HepG2 (cell line): ENCODE results near the gene THADA. TPM values are rescaled to one million over a fixed set of nuclear protein-coding genes. Genes with fewer than 3 reads are reported as not detected.

Experiments
- CERS6 ChIP-seq: sonication (generic); formaldehyde crosslinking; IDR thresholded peaks from 2 replicates; pipeline ENCODE4 v1.5.0; 2020; ENCODE audit warnings: missing genetic modification reagents
- DNMT3B ChIP-seq: conservative IDR thresholded peaks from 2 replicates; pipeline ENCODE4 v1.6.1; 2016; ENCODE audit warnings: missing biosample characterization, control low read depth
- ERF ChIP-seq: IDR thresholded peaks from 2 replicates; pipeline ENCODE4 v1.6.1; 2018; ENCODE audit warnings: missing biosample characterization, missing genetic modification reagents
- FOXK2 ChIP-seq: fragments of 450-650 bp; IDR thresholded peaks from 2 replicates; pipeline ENCODE4 v1.6.1; 2016
- GPBP1L1 ChIP-seq: sonication (generic); formaldehyde crosslinking; IDR thresholded peaks from 2 replicates; pipeline ENCODE4 v1.5.0; 2020; ENCODE audit warnings: mild to moderate bottlenecking, missing genetic modification reagents
- GPN1 ChIP-seq: sonication (generic); formaldehyde crosslinking; IDR thresholded peaks from 2 replicates; pipeline ENCODE4 v1.5.1; 2020; ENCODE audit warnings: missing genetic modification reagents, borderline replicate concordance
- HCFC1 ChIP-seq: fragments of 150-350 bp; IDR thresholded peaks from 2 replicates; pipeline ENCODE4 v1.6.1; 2014; ENCODE audit warnings: low read depth, low read length
- IRF1 ChIP-seq: sonication (generic); formaldehyde crosslinking; IDR thresholded peaks from 2 replicates; pipeline ENCODE4 v1.4.0; 2020; ENCODE audit warnings: low read depth, mild to moderate bottlenecking, missing genetic modification reagents
- MAX ChIP-seq: IDR thresholded peaks from 2 replicates; pipeline ENCODE4 v1.6.1; 2012; ENCODE audit warnings: inconsistent platforms
- MED13 ChIP-seq: sonication (generic); formaldehyde crosslinking; IDR thresholded peaks from 2 replicates; pipeline ENCODE4 v1.5.0; 2020; ENCODE audit warnings: missing genetic modification reagents
- NR3C1 ChIP-seq: sonication (generic); formaldehyde crosslinking; IDR thresholded peaks from 2 replicates; pipeline ENCODE4 v1.4.0; 2020; ENCODE audit warnings: missing genetic modification reagents
- PCBP2 ChIP-seq: fragments of 200-400 bp; formaldehyde crosslinking; optimal IDR thresholded peaks from 2 replicates; pipeline ENCODE3; 2018; ENCODE audit warnings: low read length, low read depth; ENCODE audit not compliant: poor library complexity, severe bottlenecking
- SETDB1 ChIP-seq: sonication (generic); formaldehyde crosslinking; IDR thresholded peaks from 2 replicates; pipeline ENCODE4 v1.5.1; 2020; ENCODE audit warnings: missing genetic modification reagents, mild to moderate bottlenecking, borderline replicate concordance
- STAG1 ChIP-seq: sonication (generic); formaldehyde crosslinking; IDR thresholded peaks from 2 replicates; pipeline ENCODE4 v1.4.0; 2020; ENCODE audit warnings: missing genetic modification reagents
- SYNCRIP ChIP-seq: fragments of 200-400 bp; formaldehyde crosslinking; IDR thresholded peaks from 2 replicates; pipeline ENCODE4 v1.6.1; 2018; ENCODE audit warnings: mild to moderate bottlenecking, low read depth, low read length; ENCODE audit not compliant: insufficient read depth
- TEAD3 ChIP-seq: optimal IDR thresholded peaks from 2 replicates; pipeline ENCODE3; 2016; ENCODE audit warnings: borderline replicate concordance
- YEATS2 ChIP-seq: sonication (generic); formaldehyde crosslinking; IDR thresholded peaks from 2 replicates; pipeline ENCODE4 v1.4.0; 2020; ENCODE audit warnings: missing genetic modification reagents, borderline replicate concordance
- ZBTB7B ChIP-seq: sonication (generic); formaldehyde crosslinking; IDR thresholded peaks from 2 replicates; pipeline ENCODE4 v1.4.0; 2020; ENCODE audit warnings: missing genetic modification reagents
- ZNF207 ChIP-seq: fragments of 450-650 bp; IDR thresholded peaks from 2 replicates; pipeline ENCODE4 v1.6.1; 2016; ENCODE audit warnings: antibody characterized with exemption, borderline replicate concordance
- ZNF562 ChIP-seq: sonication (generic); formaldehyde crosslinking; IDR thresholded peaks from 2 replicates; pipeline ENCODE4 v1.8.0; 2022; ENCODE audit warnings: missing genetic modification reagents, borderline replicate concordance
- ZNF576 ChIP-seq: sonication (generic); formaldehyde crosslinking; IDR thresholded peaks from 2 replicates; pipeline ENCODE4 v1.4.0; 2020; ENCODE audit warnings: mild to moderate bottlenecking, missing genetic modification reagents
- ZNF616 ChIP-seq: sonication (generic); formaldehyde crosslinking; IDR thresholded peaks from 2 replicates; pipeline ENCODE4 v1.5.0; 2020; ENCODE audit warnings: low read depth, mild to moderate bottlenecking, missing genetic modification reagents
- ZNF703 ChIP-seq: sonication (generic); formaldehyde crosslinking; IDR thresholded peaks from 2 replicates; pipeline ENCODE4 v1.5.1; 2020; ENCODE audit warnings: missing genetic modification reagents, mild to moderate bottlenecking, moderate library complexity, borderline replicate concordance
- ZNF710 ChIP-seq: sonication (generic); formaldehyde crosslinking; IDR thresholded peaks from 2 replicates; pipeline ENCODE4 v1.5.0; 2020; ENCODE audit warnings: mild to moderate bottlenecking, missing genetic modification reagents, borderline replicate concordance
- ZNF776 ChIP-seq: sonication (generic); formaldehyde crosslinking; IDR thresholded peaks from 2 replicates; pipeline ENCODE4 v1.4.0; 2020; ENCODE audit warnings: mild to moderate bottlenecking, missing genetic modification reagents
- polyA plus RNA-seq, 8 experiments: library from polyadenylated mRNA; depleted of rRNA in 3 of 8; stranded (reverse) in 7 of 8; unstranded in 1 of 8; fragments of >200 nt; fragmentation: Illumina TruSeq in 4 of 8; extraction: Trizol in 4 of 8; gene quantifications; 2 replicates each; pipeline versions ENCODE4 v1.2.1 to v1.2.3, GENCODE V29; 2011 to 2016; ENCODE audit warnings: low read depth in 4 of 8, missing spikeins in 1 of 8, mixed read lengths in 1 of 8; ENCODE audit not compliant: insufficient read depth in 1 of 8
- total RNA-seq, 5 experiments: library from RNA; depleted of rRNA; stranded (reverse); fragments of >200 nt; fragmentation: Illumina TruSeq; extraction: Trizol; gene quantifications; 2 replicates each; pipeline ENCODE4 v1.2.3, GENCODE V29; 2016; ENCODE audit warnings: low read depth in 1 of 5

Gene THADA
- total and polyA plus RNA-seq, 2 of the 13 experiments (the other 11 are each of a cell fraction or from before 2014, with no cell fraction given), result 12.7 to 21.7 TPM

GRCh38 chr2:43219383-43220228 is 376.2 kb downstream of the THADA start (continued):
- no peak for TF ChIP-seq ZNF562 (CRISPR knock-in tag)
- no peak for TF ChIP-seq GPBP1L1 (CRISPR knock-in tag)
- no peak; the same call in 1 of the 2 replicates for TF ChIP-seq STAG1 (CRISPR knock-in tag)
- peak; percentile 52 for TF ChIP-seq YEATS2 (CRISPR knock-in tag)
- no peak; the same call in 1 of the 2 replicates for TF ChIP-seq ZNF776 (CRISPR knock-in tag)
- TF ChIP-seq SETDB1 (CRISPR knock-in tag), result no peak
- peak; percentile 81 for TF ChIP-seq MED13 (CRISPR knock-in tag)
- no peak for TF ChIP-seq ZNF703 (CRISPR knock-in tag)
- TF ChIP-seq ZNF576 (CRISPR knock-in tag), result no peak; the same call in 1 of the 2 replicates
- TF ChIP-seq FOXK2, result no peak
- no peak for TF ChIP-seq ERF (CRISPR knock-in tag)
- no peak for TF ChIP-seq CERS6 (CRISPR knock-in tag)
- no peak for TF ChIP-seq SYNCRIP
- TF ChIP-seq PCBP2, result no peak
- peak; percentile 95; the same call in 1 of the 2 replicates for TF ChIP-seq ZNF207
- TF ChIP-seq MAX, result no peak
- no peak for TF ChIP-seq HCFC1
- no peak for TF ChIP-seq NR3C1 (CRISPR knock-in tag)
- TF ChIP-seq TEAD3 (CRISPR knock-in tag), result no peak
- peak; percentile 46; the same call in 1 of the 2 replicates for TF ChIP-seq ZNF710 (CRISPR knock-in tag)
- TF ChIP-seq DNMT3B, result peak; percentile 66; the same call in 1 of the 2 replicates
- no peak for TF ChIP-seq ZBTB7B (CRISPR knock-in tag)
- TF ChIP-seq GPN1 (CRISPR knock-in tag), result peak; percentile 50; the same call in 1 of the 2 replicates
- TF ChIP-seq ZNF616 (CRISPR knock-in tag), result peak; percentile 61; the same call in 1 of the 2 replicates
- TF ChIP-seq IRF1 (CRISPR knock-in tag), result no peak; the same call in 1 of the 2 replicates
